ENCODE data around the gene GRIP1. TPM values are rescaled to one million over a fixed set of nuclear protein-coding genes. Genes with fewer than 3 reads are reported as not detected.

GRIP1 gene
- total and polyA plus RNA-seq, 10 of the 15 experiments (the other 5 are each of a cell fraction or from before 2014, with no cell fraction given) = 0.05 to 0.85 (median 0.50) TPM; not detected in 7

GRCh38 chr12:66724616-66725015, 45.7 kb upstream of the GRIP1 start:
- ChIA-PET CTCF (no interaction called here), POLR2A (no interaction called here), RAD21 (ENCODE audit: unreplicated experiment) (no interaction called here), SMC1A (ENCODE audit: uncharacterized antibody, unreplicated experiment) (interaction anchor here (1.0 kb wide), 1 partner anchor 12 kb away, joined by 4 read pairs; no protein-coding TSS in a partner anchor)
- DNase-seq (ENCODE audit: low read depth, low spot score) (no peak), FAIRE-seq (no peak), ATAC-seq (no peak)
- H2AFZ ChIP-seq (ENCODE audit: control insufficient read depth, low read depth, low read length) = no peak overlapping the region
- H3K79me2 ChIP-seq (ENCODE audit: control insufficient read depth, insufficient read depth, low read length) = no peaks in the 10 kb centered on the region
- WGBS (ENCODE audit: insufficient coverage, insufficient replicate concordance, low lambda C conversion rate, missing lambda C conversion rate) = 0% methylated on average over 4 of the region's 4 CpGs
- H4K20me1 ChIP-seq (ENCODE audit: control insufficient read depth, insufficient read depth) = no peaks in the 10 kb centered on the region
- no TSS peak for BruUV-seq (replicated peaks)
- TF ChIP-seq, protein P1, sequence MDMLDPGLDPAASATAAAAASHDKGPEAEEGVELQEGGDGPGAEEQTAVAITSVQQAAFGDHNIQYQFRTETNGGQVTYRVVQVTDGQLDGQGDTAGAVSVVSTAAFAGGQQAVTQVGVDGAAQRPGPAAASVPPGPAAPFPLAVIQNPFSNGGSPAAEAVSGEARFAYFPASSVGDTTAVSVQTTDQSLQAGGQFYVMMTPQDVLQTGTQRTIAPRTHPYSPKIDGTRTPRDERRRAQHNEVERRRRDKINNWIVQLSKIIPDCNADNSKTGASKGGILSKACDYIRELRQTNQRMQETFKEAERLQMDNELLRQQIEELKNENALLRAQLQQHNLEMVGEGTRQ (IDR thresholded peaks at IDR 0.05; ENCODE audit: borderline replicate concordance, low read depth, low read length) = no peak
- no peak for TF ChIP-seq NBN (IDR thresholded peaks at IDR 0.05)
- TF ChIP-seq TAF1 (IDR thresholded peaks at IDR 0.05; ENCODE audit: borderline replicate concordance, low read depth, low read length) = no peak
- TF ChIP-seq MEF2B (IDR thresholded peaks at IDR 0.05; ENCODE audit: partially characterized antibody, poor library complexity, severe bottlenecking) = no peak
- no peak for TF ChIP-seq SUZ12 (IDR thresholded peaks at IDR 0.05; ENCODE audit: unreplicated experiment)
- no peak for TF ChIP-seq CBX3 (IDR thresholded peaks at IDR 0.05; ENCODE audit: borderline replicate concordance, low read depth)
- no peak for TF ChIP-seq IRF4 (IDR thresholded peaks at IDR 0.05; ENCODE audit: low read depth, low read length)
- no peak for TF ChIP-seq CBX5 (IDR thresholded peaks at IDR 0.05; ENCODE audit: low read depth)
- no peak for TF ChIP-seq HDAC2 (IDR thresholded peaks at IDR 0.05)
- TF ChIP-seq PKNOX1 (IDR thresholded peaks at IDR 0.05) = no peak
- no peak for TF ChIP-seq DPF2 (IDR thresholded peaks at IDR 0.05)
- no peak for TF ChIP-seq PML (IDR thresholded peaks at IDR 0.05; ENCODE audit: low read length)
- H3K9ac ChIP-seq (ENCODE audit: control insufficient read depth, insufficient read depth, low read length) = no peak overlapping the region
- in situ Hi-C loops (cut with MboI) (no loop called here), intact Hi-C loops (cut with micrococcal nuclease; ENCODE audit: unreplicated experiment) (no loop called here)
- H3K27me3 ChIP-seq (replicated peaks in 1 of 2; ENCODE audit: control insufficient read depth in 2 of 2, insufficient read depth in 2 of 2, low read length in 1 of 2) = peaks cover 1 to 4% of the 10 kb centered on the region in 2 experiments; a peak in 1 of 4 replicates
- no peaks in the 10 kb centered on the region for H3K4me1 ChIP-seq (ENCODE audit: control insufficient read depth, insufficient read depth, low read length)
- no peak overlapping the region for H3K4me2 ChIP-seq (ENCODE audit: control insufficient read depth, insufficient read depth)
- H3K27ac ChIP-seq (ENCODE audit: control insufficient read depth, insufficient read depth) = no peak overlapping the region
- H3K4me3 ChIP-seq = no peak overlapping the region
- H3K9me3 ChIP-seq (replicated peaks; ENCODE audit: control insufficient read depth, insufficient read depth, low read length) = no peaks in the 10 kb centered on the region
- no peaks in the 10 kb centered on the region for H3K36me3 ChIP-seq (ENCODE audit: control insufficient read depth in 2 of 2, insufficient read depth in 2 of 2, low read length in 1 of 2)

Data from GM12878 (cell line).